GM18858 (cell line): ENCODE results near the gene CRAMP1.

Experiments
- ATAC-seq: cut with Tn5 transposase; IDR thresholded peaks from one replicate; pipeline ENCODE4 v1.9.1; 2021; ENCODE audit not compliant: unreplicated experiment

Gene CRAMP1

DNA sequence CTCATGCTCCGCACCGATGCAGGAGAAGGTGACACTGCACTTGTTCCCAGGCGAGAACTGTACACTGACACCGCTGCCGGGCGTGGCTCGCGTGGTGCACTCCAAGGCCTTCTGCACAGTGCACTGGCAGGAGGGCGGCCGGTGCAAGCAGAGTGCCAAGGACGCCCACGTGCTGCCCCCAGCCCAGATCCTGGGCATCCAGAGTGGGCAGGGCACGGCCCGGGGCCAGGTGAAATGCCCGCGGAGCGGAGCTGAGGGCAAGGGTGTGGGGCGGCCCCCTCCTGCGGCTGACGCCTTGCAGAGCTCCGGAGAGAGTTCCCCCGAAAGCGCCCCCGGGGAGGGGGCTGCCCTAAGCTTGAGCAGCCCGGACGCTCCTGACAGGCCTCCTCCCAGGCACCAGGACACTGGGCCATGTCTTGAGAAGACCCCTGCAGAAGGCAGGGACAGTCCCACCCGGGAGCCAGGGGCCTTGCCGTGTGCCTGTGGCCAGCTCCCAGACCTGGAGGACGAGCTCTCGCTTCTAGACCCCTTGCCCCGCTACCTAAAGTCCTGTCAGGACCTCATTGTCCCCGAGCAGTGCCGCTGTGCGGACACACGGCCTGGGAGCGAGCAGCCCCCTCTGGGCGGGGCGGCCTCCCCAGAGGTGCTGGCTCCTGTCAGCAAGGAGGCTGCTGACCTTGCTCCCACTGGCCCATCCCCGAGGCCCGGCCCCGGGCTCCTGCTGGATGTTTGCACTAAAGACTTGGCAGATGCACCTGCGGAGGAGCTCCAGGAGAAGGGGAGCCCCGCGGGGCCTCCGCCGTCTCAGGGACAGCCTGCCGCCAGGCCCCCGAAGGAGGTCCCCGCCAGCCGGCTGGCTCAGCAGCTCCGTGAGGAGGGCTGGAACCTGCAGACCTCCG, 44.0 kb downstream of the CRAMP1 start:
- ATAC-seq: no peak

DNA sequence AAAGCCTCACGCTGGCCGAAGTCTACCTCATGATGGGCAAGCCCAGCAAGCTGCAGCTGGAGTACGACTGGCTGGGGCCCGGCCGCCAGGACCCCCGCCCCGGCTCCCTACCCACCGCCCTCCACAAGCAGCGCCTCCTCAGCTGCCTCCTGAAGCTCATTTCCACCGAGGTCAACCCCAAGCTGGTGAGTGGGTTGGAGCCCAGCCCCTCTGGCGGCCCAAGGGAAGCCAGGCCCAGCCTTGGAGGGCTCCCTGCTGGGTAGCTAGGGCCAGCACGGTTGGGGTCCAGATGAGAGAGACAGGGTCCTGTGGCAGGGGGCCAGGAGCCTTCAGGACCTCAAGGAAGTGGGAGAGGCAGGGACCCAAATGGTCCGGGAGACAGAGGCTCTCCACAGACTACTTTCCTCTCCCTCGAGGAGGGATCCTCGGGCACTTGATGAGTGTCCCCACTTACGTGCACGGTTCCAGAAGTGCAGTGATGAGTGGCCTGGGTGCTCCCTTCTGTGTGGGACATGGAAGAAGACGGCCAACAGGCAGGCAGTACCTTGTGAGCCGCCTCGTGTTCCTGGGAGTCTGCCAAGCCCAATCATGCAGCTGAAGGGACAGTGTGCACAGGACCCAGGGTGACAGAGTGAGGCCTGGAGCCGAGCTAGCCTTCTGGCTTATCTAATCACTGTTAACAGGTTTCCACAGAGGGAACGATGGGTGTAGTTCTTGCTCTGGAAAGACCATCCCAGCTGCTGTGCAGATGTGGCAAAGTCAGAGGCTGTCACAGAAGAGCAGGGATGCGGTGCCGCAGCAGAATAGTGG, 44.9 kb downstream of the CRAMP1 start:
- ATAC-seq: no peak

DNA sequence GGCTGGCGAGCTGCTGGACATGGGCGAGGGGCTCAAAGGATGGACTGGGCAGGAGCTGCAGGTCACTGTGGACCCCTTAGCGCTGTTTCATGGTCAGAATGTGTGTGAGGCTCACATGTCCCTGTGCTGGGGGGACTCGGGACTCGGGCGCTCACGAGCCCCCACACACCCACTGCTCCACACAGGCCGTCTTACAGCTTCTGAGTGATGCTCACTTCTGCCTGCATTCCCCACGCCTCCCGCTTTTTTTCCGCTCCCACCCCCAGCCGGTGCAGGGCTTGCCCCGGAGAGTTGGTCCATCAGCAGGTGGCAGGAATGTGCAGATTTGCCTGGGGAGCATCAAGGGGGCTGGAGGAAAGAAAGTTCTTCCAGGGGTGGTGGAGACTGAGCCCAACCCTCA, 45.7 kb downstream of the CRAMP1 start:
- no peak for ATAC-seq

DNA sequence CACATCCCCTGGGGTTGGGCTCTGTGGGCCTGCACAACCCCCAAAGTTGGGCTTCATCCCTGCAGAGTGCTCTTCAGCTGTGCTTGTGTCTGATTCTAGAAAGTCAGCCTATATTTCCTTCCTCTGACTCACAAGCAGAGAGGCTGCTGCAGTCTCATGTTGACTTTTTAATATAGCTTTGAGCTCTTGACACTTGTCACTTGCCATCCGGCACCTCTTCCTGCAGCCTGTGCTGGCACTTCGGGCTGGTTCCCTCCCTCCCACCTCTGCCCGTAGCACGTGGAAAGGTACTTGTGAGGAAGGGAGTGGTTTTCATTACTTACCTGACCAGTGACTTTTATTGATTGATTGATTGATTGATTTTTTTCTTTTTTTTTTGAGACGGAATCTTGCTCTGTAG, 46.9 kb downstream of the CRAMP1 start:
- ATAC-seq: no peak

DNA sequence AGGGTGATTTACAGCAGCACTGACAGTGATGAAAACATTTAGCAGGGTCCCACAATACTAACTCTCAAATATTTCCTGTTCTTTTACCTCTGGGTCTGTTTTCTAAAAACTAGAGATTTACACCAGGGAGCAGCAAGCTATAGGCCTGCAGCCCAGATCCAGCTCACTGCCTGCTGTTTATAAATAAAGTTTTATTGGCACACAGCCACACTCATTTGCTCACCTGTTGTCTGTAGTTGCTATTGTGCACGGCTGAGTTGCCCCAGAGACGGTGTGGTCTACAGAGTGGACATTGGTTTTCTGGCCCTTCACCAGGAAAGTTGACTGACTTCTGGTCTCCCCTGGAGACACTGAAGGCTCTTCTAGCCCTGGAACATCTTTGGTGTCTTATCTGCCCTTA, 49.7 kb downstream of the CRAMP1 start:
- ATAC-seq: no peak

DNA sequence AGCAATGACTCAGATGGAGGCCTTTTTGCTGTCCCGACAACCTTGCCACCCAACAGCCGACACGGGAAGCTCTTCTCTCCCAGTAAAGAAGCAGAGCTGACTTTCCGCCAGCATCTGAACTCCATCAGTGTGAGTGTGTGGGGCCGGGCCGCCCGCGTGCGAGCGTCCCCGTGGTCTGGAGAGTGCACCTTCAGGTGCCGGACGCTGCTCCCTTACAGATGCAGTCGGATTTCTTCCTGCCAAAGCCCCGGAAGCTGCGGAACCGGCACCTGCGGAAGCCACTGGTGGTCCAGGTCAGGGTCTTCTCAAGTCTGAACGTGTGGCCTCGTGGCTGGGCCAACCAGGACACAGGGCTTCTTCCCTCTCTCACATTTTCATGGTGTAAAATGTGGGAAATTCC, 50.4 kb downstream of the CRAMP1 start:
- no peak for ATAC-seq

DNA sequence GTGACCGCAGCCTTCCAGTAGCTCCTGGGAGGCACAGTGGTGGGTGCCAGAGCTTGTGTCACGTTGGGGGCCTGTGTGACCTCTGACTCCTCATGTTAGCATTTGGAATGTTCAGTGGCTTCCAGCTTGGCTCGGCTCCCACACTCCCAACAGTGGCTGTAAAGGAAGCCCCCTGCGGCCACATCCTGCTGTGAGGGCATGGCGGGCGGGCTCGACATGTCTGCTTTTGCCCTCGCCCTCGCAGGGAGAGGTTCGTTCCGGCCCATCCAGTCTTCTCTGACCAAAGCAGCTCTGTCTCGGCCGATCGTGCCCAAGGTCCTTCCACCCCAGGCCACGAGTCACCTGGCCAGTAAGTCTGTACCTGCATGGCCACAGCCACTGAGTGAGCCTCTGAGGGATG, 53.7 kb downstream of the CRAMP1 start:
- ATAC-seq: no peak

DNA sequence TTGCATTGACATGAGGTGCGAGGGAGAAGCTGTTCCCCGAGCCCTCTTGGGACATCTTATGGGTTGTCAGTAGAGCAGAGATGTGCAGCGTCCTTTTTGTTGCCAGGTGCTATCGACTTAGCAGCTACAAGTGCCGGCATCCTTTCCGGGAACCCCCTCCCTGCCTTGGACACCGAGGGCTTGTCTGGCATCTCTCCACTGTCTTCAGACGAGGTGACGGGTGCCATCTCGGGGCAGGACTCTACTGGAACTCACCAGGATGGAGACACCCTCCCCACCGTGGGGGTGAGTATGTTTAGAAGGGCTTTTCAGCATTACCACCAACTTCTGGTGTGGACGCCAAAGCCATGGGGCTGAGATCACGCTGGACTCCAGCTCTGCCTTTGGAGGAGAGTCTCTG, 54.2 kb downstream of the CRAMP1 start:
- ATAC-seq: no peak

DNA sequence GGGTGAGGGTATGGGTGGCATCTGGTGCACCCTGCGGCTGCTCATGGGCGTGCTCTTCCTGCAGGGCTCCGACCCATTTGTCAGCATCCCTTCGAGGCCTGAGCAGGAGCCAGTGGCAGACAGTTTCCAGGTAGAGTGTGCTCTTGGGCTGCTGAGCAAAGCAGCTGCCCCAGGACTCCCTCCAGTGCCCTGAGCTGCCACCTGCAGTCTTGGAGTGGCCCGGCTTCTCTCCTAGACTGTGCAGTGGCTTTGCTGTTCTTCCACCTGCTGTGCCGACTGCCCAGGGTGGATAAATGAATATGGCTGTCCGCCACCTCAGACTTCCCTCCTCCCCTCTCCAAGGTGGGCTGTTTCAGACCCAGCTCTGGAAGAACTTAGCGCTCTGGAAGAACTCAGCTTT, 55.1 kb downstream of the CRAMP1 start:
- no peak for ATAC-seq

DNA sequence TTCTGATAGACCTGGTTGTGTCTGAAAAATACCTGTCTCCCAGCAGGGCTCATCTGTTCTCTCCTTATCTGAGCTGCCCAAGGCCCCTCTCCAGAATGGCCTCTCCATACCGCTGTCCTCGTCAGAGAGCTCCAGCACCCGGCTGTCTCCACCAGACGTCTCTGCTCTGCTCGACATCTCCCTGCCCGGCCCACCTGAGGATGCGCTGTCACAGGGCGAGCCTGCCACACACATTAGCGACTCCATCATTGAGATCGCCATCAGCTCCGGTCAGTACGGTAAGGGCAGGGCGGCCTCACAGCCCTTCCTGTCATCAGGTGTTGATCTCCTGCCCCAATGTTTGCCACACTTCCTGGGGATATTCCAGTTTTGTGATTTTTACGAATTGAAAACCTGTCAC, 55.8 kb downstream of the CRAMP1 start:
- no peak for ATAC-seq

DNA sequence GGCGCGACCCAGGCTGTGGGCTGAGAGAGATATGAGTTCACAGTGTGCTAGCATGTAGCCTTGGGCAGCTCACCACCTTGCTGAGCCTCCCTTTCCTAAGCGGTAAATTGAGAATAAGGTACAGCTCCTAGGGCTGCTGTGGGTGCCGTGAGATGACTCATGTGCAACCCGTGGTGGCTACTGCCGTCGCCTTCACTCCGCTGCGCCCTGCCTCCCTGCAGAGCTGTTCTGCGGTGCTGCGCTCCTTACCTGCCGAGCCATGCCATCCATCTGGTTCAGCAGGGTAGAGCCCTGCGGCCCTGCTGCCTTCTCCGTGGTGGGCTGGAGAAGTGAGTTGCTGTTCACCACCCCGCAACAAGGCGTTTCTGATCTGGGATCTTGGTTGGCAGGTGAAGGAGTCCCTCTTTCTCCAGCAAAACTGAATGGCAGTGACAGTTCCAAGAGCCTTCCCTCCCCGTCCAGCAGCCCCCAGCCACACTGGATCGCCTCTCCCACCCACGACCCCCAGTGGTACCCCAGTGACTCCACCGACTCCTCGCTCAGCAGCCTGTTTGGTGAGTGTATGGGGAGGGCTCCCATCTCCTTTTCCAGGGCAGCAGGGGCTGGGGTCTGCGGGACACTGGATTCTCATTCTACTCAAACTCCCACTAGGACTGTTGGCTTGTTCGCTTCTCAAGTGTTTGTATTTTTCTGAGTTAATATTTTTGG, 56.6 kb downstream of the CRAMP1 start:
- no peak for ATAC-seq

DNA sequence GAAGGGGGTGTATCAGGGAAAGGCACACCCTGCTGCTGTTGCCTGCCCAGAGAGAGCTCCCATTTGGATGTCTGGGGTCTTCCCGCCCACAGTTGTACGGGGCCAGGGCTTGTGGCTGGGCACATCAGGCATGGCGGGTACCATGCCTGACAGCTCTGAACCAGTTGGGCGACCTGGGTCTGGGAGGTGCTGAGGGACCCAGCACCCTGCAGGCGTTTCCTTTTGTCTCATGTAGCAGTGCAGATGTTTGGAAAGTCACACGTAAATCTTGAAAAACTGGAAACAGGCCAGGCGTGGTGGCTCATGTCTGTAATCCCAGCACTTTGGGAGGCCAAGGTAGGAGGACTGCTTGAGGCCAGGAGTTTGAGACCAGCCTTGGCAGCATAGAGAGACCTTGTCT, 57.5 kb downstream of the CRAMP1 start:
- ATAC-seq: no peak

DNA sequence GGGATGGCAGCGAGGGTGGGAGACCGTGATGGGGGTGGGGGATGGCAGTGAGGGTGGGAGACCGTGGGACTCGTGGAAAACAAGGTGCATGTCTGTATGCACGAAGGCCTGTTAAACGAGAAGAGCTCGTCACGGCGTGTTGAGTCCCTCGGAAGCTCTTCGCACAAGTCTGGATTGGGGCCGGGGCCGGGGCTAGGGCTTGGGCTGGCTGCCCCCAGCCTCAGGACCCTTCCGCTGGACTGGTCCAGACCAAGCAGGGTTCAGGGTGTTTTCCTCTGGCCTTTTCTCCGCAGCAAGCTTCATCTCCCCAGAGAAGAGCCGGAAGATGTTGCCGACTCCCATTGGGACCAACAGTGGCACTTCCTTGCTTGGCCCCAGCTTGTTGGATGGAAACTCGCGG, 58.2 kb downstream of the CRAMP1 start:
- ATAC-seq: no peak

DNA sequence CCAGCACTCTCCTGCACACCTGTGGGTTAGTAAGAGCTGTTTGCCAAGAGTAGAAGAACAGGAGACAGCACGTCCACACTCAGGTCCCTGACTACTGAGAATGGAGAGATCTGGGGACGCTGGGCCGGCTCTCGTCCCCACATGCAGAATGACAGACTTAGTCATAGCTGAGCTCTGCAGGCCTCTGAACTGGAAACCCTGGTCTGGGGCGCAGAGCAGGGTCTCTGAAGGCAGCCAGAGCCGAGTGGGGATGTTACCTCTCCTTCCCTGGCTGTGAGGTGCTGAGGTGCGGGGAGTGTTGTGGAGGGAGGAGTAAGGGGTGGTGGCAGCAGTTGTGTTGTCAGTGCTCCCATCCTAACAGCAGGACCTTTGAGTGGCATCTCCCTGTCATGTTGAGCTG, 58.7 kb downstream of the CRAMP1 start:
- no peak for ATAC-seq

DNA sequence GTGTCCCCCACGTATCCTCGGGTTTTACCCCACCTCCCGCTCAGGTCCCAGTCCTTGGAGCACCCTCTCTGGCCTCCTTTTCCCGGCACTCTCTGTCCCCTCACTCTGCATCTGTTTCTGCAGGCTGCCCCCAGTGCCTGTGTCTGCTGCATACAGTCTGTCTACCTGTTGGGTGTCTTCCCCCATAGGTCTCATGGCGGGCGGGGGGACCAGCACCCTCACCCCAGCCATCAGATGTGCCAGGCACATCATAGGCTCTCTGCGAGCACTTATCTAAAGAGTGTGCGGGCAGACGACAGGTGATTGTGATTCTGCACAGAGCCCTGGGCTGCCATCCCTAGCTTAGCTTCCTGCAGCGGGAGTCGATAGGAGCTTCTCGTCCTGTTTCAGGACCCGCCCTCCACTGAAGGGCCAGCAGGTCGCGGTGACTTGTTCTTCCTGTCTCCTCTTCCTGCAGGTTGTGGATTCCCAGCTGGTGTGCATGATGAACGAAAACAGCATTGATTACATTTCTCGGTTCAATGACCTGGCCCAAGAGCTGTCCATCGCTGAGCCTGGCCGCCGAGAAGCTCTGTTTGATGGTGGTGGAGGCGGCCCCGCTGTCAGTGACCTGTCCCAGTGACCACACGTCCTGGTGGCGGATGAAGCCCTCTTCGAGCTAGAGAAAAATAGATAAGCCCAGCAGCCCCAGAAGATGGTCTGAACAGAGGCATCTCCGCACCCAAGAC, 61.4 kb downstream of the CRAMP1 start:
- ATAC-seq: no peak

DNA sequence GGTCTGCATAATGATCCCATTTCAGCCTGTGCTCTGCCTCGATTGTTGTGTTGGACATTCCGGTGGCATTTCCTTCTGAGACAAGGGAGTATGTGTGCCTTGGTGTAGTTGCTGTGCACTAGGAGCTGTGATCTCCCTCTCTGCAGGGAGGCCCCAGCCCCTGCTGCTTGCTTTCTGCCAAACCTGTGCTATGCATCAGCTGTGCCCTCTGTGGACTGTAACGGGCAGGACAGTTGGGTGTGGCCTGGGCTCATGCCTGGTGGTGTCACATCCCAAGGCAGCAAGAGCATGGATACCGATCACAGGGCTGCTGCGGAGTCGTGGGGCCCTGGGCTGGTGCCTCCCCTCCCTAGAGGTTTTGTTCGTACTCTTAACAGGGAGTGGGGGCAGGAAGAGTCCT, 62.1 kb downstream of the CRAMP1 start:
- no peak for ATAC-seq

DNA sequence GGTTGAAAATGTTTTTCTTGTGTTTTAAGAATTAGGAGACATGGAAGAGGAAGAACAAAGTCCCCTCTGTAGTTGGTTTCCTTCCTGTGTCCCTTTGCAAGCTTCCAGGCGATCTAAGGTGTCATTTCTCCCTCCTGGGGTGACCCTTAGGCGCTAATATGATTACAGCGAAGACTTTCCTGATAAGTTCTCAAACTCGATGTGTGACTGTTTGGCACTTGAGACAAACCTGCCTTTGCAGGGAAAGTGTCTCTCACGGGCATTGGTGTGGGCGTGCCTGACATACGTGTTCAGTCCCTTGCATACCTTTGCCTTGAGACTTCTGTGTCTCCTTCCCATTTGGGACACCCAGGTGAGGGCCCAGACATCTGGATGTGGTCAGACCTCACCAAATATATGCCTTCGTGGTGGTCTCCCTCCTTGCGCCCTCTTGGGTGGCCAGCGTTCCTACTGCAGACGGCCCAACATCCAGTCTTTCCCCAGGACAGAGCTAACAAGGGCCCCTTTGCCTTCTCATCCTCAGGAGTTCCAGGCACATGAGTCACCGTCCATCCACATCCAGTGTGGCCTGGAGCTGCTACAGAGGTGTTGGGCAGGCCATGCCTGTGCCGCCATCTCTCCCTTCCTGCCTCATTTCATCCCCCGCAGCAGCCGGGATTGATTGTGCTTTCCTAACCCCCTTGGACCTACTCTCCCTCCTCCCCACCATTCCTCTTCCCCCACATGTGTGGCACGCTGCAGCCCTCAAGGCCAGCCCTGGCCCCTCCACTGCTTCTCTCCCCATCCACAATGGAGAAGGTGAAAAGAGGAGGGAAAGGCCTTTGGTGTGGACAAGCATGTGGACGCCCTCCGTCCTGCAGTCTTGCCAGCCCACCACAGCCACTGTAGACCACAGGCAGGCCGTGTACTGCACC, 62.8 kb downstream of the CRAMP1 start:
- ATAC-seq: no peak

DNA sequence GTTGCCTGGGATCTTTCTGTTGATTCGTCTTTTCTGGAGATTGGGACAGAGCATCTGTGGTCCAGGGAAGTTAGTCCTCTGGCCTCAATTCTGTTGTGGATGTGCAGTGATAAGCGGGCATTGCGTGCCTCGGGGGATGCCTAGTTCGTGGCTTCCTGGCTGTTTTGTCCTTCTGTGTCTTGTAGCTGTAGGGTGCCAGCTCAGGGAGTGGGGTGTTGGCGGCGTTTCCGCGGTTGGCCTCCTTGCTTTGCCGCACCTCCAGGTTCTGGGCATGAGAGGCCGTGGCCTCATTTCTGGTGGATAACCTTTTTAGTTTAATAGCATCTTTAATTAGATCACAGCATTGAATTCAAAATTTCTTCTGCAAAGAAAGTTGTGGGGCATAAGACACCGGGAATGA, 64.5 kb downstream of the CRAMP1 start:
- ATAC-seq: no peak

DNA sequence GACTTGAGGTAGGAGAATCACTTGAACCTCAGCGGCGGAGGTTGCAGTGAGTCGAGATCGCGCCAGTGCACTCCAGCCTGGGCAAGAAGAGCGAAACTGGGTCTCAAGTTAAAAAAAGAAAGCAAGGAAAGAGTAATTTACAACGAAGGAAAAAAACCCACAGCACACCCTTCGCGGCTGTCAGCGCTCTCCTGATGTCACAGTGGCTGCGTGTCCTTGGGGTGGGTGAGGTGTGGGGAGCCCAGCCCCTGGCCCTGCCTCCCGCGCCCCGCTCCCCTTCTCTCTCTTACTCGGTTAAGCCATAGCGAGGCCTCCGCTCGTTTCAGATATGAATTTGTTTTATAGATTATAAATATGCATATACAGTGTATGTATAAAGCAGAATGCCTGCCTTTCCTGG, 65.2 kb downstream of the CRAMP1 start:
- no peak for ATAC-seq

DNA sequence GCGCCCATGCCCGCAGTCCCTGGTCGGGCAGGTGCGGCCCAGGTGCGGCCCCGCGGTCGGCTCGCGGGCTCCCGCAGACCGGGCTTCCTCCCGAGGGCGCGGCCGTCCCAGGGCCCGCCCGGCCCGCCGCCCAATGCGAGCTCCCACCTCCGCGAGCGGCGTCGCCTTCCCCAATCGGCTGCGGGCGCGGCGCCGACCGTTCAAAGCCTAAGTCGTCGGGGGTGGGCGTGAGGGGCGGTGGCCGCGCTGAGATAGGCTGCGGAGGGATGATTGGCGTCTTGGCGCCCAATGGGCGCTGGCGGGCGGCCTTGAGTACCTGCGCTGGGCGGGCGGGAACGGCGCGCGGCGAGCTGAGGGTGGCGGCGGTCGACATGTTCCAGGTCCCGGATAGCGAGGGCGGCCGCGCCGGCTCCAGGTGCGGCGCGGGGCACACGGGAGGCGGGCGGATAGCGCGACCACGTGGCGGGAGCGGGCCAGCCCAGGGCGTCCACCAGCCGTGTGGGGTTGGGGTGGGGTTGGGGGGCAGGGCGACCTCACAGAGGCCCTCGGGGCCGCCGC, 65.9 kb downstream of the CRAMP1 start, which contains the start of gene JPT2:
TSS of gene JPT2 (plus strand) at position 338 of the 558 bp plus-strand sequence. CDS start at position 372, 34 bp downstream.
- ATAC-seq: peak; percentile 84
